GM12878 (cell line): ENCODE data around the gene TPCN1. TPM values are rescaled to one million over a fixed set of nuclear protein-coding genes. Genes with fewer than 3 reads are reported as not detected.
A peak's percentile ranks its signal among the peaks of the same experiment; 100 is the strongest.

Experiments used
- ATF2 ChIP-seq: IDR thresholded peaks from 2 replicates; pipeline ENCODE4 v1.6.1; 2012; ENCODE audit warnings: low read length, inconsistent platforms
- BHLHE40 ChIP-seq, 2 experiments: fragments of 450-650 bp in 1 of 2; IDR thresholded peaks; 2 replicates each; pipeline ENCODE4 v1.6.1; 2011 to 2017; ENCODE audit warnings: low read depth in 2 of 2, borderline replicate concordance in 1 of 2, improper control_type of control experiment in 1 of 2, low read length in 1 of 2, mild to moderate bottlenecking in 1 of 2
- BMI1 ChIP-seq: fragments of 450-650 bp; IDR thresholded peaks from 2 replicates; pipeline ENCODE4 v1.6.1; 2016; ENCODE audit warnings: mild to moderate bottlenecking, moderate library complexity, borderline replicate concordance
- CEBPB ChIP-seq, 2 experiments: fragments of 150-350 bp in 1 of 2; IDR thresholded peaks; 2 replicates each; pipeline ENCODE4 v1.6.1; 2012 to 2014; ENCODE audit warnings: low read depth in 2 of 2, low read length in 2 of 2, borderline replicate concordance in 1 of 2, inconsistent platforms in 1 of 2
- GATAD2B ChIP-seq: fragments of 450-650 bp; conservative IDR thresholded peaks from 2 replicates; pipeline ENCODE4 v1.6.1; 2017; ENCODE audit warnings: low read depth, mild to moderate bottlenecking, moderate library complexity
- HDGF ChIP-seq: fragments of 450-650 bp; IDR thresholded peaks from 2 replicates; pipeline ENCODE4 v1.6.1; 2016; ENCODE audit warnings: antibody characterized with exemption
- IKZF1 ChIP-seq: fragments of 450-650 bp; conservative IDR thresholded peaks from 2 replicates; pipeline ENCODE4 v1.6.1; 2017; ENCODE audit warnings: antibody characterized with exemption, mild to moderate bottlenecking
- LARP7 ChIP-seq: fragments of 450-650 bp; IDR thresholded peaks from 2 replicates; pipeline ENCODE4 v1.6.1; 2017; ENCODE audit warnings: mild to moderate bottlenecking
- MXI1 ChIP-seq: fragments of 150-350 bp; IDR thresholded peaks from 2 replicates; pipeline ENCODE4 v1.6.1; 2011; ENCODE audit warnings: low read depth, mild to moderate bottlenecking, inconsistent platforms, low read length, improper control_type of control experiment
- MYB ChIP-seq: fragments of 150-350 bp; IDR thresholded peaks from 2 replicates; pipeline ENCODE4 v1.6.1; 2014; ENCODE audit warnings: mild to moderate bottlenecking, low read depth, low read length, borderline replicate concordance
- NBN ChIP-seq: fragments of 450-650 bp; IDR thresholded peaks from 2 replicates; pipeline ENCODE4 v1.6.1; 2016
- NFYA ChIP-seq: IDR thresholded peaks from 2 replicates; pipeline ENCODE4 v1.6.1; 2011; ENCODE audit warnings: low read depth, mild to moderate bottlenecking, low read length, improper control_type of control experiment, borderline replicate concordance
- PML ChIP-seq: IDR thresholded peaks from 2 replicates; pipeline ENCODE4 v1.6.1; 2012; ENCODE audit warnings: low read length, inconsistent platforms
- POLR2A ChIP-seq: IDR thresholded peaks from 2 replicates; pipeline ENCODE4 v1.6.1; 2011; ENCODE audit warnings: low read depth, mild to moderate bottlenecking, low read length
- RBBP5 ChIP-seq: fragments of 200-600 bp; sonication (generic); conservative IDR thresholded peaks from 2 replicates; pipeline ENCODE4 v1.6.1; 2016
- RFX5 ChIP-seq: IDR thresholded peaks from 2 replicates; pipeline ENCODE4 v1.6.1; 2011; ENCODE audit warnings: low read depth, low read length, improper control_type of control experiment
- SREBF2 ChIP-seq: IDR thresholded peaks from 2 replicates; pipeline ENCODE4 v1.6.1; 2012; ENCODE audit warnings: mild to moderate bottlenecking, low read length
- STAT1 ChIP-seq: fragments of 450-650 bp; conservative IDR thresholded peaks from 2 replicates; pipeline ENCODE4 v1.6.1; 2014; ENCODE audit warnings: antibody characterized with exemption, mild to moderate bottlenecking
- TBL1XR1 ChIP-seq: IDR thresholded peaks from 2 replicates; pipeline ENCODE4 v1.6.1; 2012; ENCODE audit warnings: low read depth, low read length, improper control_type of control experiment
- TCF12 ChIP-seq: IDR thresholded peaks from 2 replicates; pipeline ENCODE4 v1.6.1; 2011; ENCODE audit warnings: low read depth, mild to moderate bottlenecking, low read length
- YY1 ChIP-seq: IDR thresholded peaks from 2 replicates; pipeline ENCODE4 v1.6.1; 2011; ENCODE audit warnings: low read depth, mild to moderate bottlenecking, low read length
- ZNF592 ChIP-seq: fragments of 450-650 bp; IDR thresholded peaks from 2 replicates; pipeline ENCODE4 v1.6.1; 2017; ENCODE audit warnings: mild to moderate bottlenecking, moderate library complexity
- polyA plus RNA-seq, 11 experiments: library from polyadenylated mRNA; depleted of rRNA in 4 of 11; unstranded in 6 of 11; stranded (reverse) in 5 of 11; fragments of >200 nt; fragmentation: Nextera tagmentation in 4 of 11; fragmentation: Illumina TruSeq in 1 of 11; extraction: Ambion mirVana in 4 of 11; extraction: Trizol in 1 of 11; gene quantifications; 1 replicate in 1 of 11; 2 replicates in 10 of 11; pipeline versions ENCODE4 v1.2.1 to v1.2.3, GENCODE V29; 2011 to 2016; ENCODE audit warnings: inconsistent platforms in 2 of 11, missing spikeins in 2 of 11, low read depth in 1 of 11
- total RNA-seq, 4 experiments: library from RNA; depleted of rRNA in 3 of 4; stranded (reverse); fragments of >200 nt in 3 of 4; fragmentation: Illumina TruSeq in 1 of 4; extraction: Trizol in 1 of 4; gene quantifications; 2 replicates each; pipeline versions ENCODE4 v1.2.1 to v1.2.3, GENCODE V29; 2013 to 2021
- TF ChIP-seq, protein P1 (sequence below): IDR thresholded peaks from 2 replicates; pipeline ENCODE4 v1.6.1; 2011; ENCODE audit warnings: low read depth, low read length, improper control_type of control experiment, borderline replicate concordance
- TF ChIP-seq, protein P2 (sequence below): fragments of 450-650 bp; IDR thresholded peaks from 2 replicates; pipeline ENCODE4 v1.6.1; 2018; ENCODE audit warnings: mild to moderate bottlenecking, low read depth, moderate library complexity; ENCODE audit not compliant: partially characterized antibody

Gene TPCN1
- total and polyA plus RNA-seq, 10 of the 15 experiments (the other 5 are each of a cell fraction or from before 2014, with no cell fraction given): 0.79 to 30.9 (median 19.4) TPM

- TF ChIP-seq LARP7: no peak
- 0 out of 2 replicates have a peak, but pooled peaks have one; percentile 21 for TF ChIP-seq YY1
- TF ChIP-seq BHLHE40 (IDR thresholded peaks at IDR 0.05; ENCODE audit: borderline replicate concordance in 1 of 2, low read depth in 2 of 2, low read length in 1 of 2): peak; percentile 12 to 28; a peak in 1 of 4 replicates
- peak; percentile 60 for TF ChIP-seq MXI1
- no peak; the same call in 1 of the 2 replicates for TF ChIP-seq GATAD2B
- TF ChIP-seq, protein P1, sequence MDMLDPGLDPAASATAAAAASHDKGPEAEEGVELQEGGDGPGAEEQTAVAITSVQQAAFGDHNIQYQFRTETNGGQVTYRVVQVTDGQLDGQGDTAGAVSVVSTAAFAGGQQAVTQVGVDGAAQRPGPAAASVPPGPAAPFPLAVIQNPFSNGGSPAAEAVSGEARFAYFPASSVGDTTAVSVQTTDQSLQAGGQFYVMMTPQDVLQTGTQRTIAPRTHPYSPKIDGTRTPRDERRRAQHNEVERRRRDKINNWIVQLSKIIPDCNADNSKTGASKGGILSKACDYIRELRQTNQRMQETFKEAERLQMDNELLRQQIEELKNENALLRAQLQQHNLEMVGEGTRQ: no peak
- no peak for TF ChIP-seq ATF2
- no peak for TF ChIP-seq SREBF2
- no peak for TF ChIP-seq HDGF
- TF ChIP-seq BMI1: peak; percentile 99
- no peak for TF ChIP-seq ZNF592
- no peak for TF ChIP-seq POLR2A
- TF ChIP-seq NFYA: no peak; the same call in 1 of the 2 replicates
- 0 out of 2 replicates have a peak, but pooled peaks have one; percentile 13 for TF ChIP-seq TCF12
- TF ChIP-seq PML: no peak
- peak; percentile 59 for TF ChIP-seq IKZF1
- TF ChIP-seq, protein P2, sequence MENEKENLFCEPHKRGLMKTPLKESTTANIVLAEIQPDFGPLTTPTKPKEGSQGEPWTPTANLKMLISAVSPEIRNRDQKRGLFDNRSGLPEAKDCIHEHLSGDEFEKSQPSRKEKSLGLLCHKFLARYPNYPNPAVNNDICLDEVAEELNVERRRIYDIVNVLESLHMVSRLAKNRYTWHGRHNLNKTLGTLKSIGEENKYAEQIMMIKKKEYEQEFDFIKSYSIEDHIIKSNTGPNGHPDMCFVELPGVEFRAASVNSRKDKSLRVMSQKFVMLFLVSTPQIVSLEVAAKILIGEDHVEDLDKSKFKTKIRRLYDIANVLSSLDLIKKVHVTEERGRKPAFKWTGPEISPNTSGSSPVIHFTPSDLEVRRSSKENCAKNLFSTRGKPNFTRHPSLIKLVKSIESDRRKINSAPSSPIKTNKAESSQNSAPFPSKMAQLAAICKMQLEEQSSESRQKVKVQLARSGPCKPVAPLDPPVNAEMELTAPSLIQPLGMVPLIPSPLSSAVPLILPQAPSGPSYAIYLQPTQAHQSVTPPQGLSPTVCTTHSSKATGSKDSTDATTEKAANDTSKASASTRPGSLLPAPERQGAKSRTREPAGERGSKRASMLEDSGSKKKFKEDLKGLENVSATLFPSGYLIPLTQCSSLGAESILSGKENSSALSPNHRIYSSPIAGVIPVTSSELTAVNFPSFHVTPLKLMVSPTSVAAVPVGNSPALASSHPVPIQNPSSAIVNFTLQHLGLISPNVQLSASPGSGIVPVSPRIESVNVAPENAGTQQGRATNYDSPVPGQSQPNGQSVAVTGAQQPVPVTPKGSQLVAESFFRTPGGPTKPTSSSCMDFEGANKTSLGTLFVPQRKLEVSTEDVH: no peak
- TF ChIP-seq CEBPB (IDR thresholded peaks at IDR 0.05; ENCODE audit: borderline replicate concordance in 1 of 2, low read depth in 2 of 2, low read length in 2 of 2): no peak
- TF ChIP-seq TBL1XR1: 0 out of 2 replicates have a peak, but pooled peaks have one; percentile 6
- TF ChIP-seq STAT1: no peak
- TF ChIP-seq RBBP5: no peak
- no peak for TF ChIP-seq RFX5
- peak; percentile 45 for TF ChIP-seq NBN
- no peak for TF ChIP-seq MYB
Measured at GRCh38 chr12:113220593-113221180, 577 bp upstream of the TPCN1 start (continued).
